Mucosa of descending colon (tissue), 3 donors: ENCODE results near the gene POLR2C. TPM values are rescaled to one million over a fixed set of nuclear protein-coding genes. Genes with fewer than 3 reads are reported as not detected.

ENCODE experiments used
- ATAC-seq: fragments of 200-7000 bp; cut with Tn5 transposase; one replicate; pipeline ENCODE4 v1.9.1; 2020; ENCODE audit warnings: mild to moderate bottlenecking, moderate library complexity
- DNase-seq, 3 donors: peaks; one replicate each; pipeline ENCODE4 v3.0.0-alpha.2; 2020
- H3K36me3 ChIP-seq: fragments of 200-600 bp; one replicate; pipeline ENCODE4 v1.8.0; 2021; ENCODE audit warnings: low read depth, mild to moderate bottlenecking
- H3K4me1 ChIP-seq: fragments of 200-600 bp; one replicate; pipeline ENCODE4 v1.8.0; 2021; ENCODE audit warnings: low read depth, mild to moderate bottlenecking
- H3K4me3 ChIP-seq: fragments of 200-600 bp; one replicate; pipeline ENCODE4 v1.8.0; 2021; ENCODE audit warnings: mild to moderate bottlenecking
- H3K9me3 ChIP-seq: fragments of 200-600 bp; one replicate; pipeline ENCODE4 v1.8.0; 2021; ENCODE audit warnings: mild to moderate bottlenecking
- CTCF ChIP-seq: fragments of 200-600 bp; IDR thresholded peaks from one replicate; pipeline ENCODE4 v1.8.0; 2022; ENCODE audit warnings: antibody characterized with exemption, mild to moderate bottlenecking
- intact Hi-C, 2 donors: fragments of 100-400 bp; cut with DNase I in 1 of 2; cut with micrococcal nuclease in 1 of 2; formaldehyde crosslinking; loops; one replicate each; pipeline versions ENCODE4 v1.11.0 to v1.11.1; 2022; cut with DNase I, micrococcal nuclease
- total RNA-seq, 3 donors: library from RNA; stranded (reverse); fragmentation: NEBNext Ultra II Directional in 2 of 3; extraction: Animal tissue kit (Norgen Biotek cat#: 25700) in 2 of 3; gene quantifications; one replicate each; pipeline versions ENCODE4 v1.2.1 to v1.2.4, GENCODE V29; 2021 to 2023
- donor health status: DM: no; HTN: no; CAD: no; lungs with moderate emphysema.
- donor health status: DM: no; HTN: no; CAD: no.
- donor health status: DM: no; HTN: yes; CAD: no.

POLR2C gene
- total RNA-seq, 3 donors from 2014 or later = 50.0 to 51.3 (median 51.0) TPM

GRCh38 chr16:57509231-57509923, 46.9 kb downstream of the POLR2C start:
- Histone ChIP-seq H3K36me3 (no peaks in the 10 kb centered on the region), H3K4me1 (no peaks in the 10 kb centered on the region), H3K4me3 (no peak overlapping the region), H3K9me3 (no peaks in the 10 kb centered on the region)
- intact Hi-C loops = no loop called here
- TF ChIP-seq CTCF = no peak
- DNase-seq (no peak), ATAC-seq (no peak)

GRCh38 chr16:57510016-57510871, 47.8 kb downstream of the POLR2C start:
- H3K36me3 ChIP-seq = no peaks in the 10 kb centered on the region
- no peaks in the 10 kb centered on the region for H3K9me3 ChIP-seq
- no peak for TF ChIP-seq CTCF
- no peaks in the 10 kb centered on the region for H3K4me1 ChIP-seq
- DNase-seq (no peak), ATAC-seq (no peak)
- H3K4me3 ChIP-seq = no peak overlapping the region
- intact Hi-C loops = no loop called here

GRCh38 chr16:57512296-57513001, 50.0 kb downstream of the POLR2C start:
- intact Hi-C loops = no loop called here
- no peak overlapping the region for H3K4me3 ChIP-seq
- H3K4me1 ChIP-seq = no peaks in the 10 kb centered on the region
- DNase-seq = no peak
- no peaks in the 10 kb centered on the region for H3K9me3 ChIP-seq
- no peaks in the 10 kb centered on the region for H3K36me3 ChIP-seq
- TF ChIP-seq CTCF = no peak
- ATAC-seq = no peak

- TF ChIP-seq CTCF = no peak
These were observed 51.1 kb downstream of the POLR2C start for GRCh38 chr16:57513371-57514102.

GRCh38 chr16:57514371-57514770, 51.9 kb downstream of the POLR2C start:
- Histone ChIP-seq H3K4me3 (no peak overlapping the region), H3K9me3 (no peaks in the 10 kb centered on the region), H3K4me1 (no peaks in the 10 kb centered on the region), H3K36me3 (no peaks in the 10 kb centered on the region)
- TF ChIP-seq CTCF = no peak
- DNase-seq (peak in 1 of 3 donors; percentile 12), ATAC-seq (no peak)
- intact Hi-C loops = no loop called here

More at GRCh38 chr16:57513371-57514102, 51.1 kb downstream of the POLR2C start:
- Histone ChIP-seq H3K4me3 (no peak overlapping the region), H3K9me3 (no peaks in the 10 kb centered on the region), H3K36me3 (no peaks in the 10 kb centered on the region), H3K4me1 (no peaks in the 10 kb centered on the region)
- intact Hi-C loops = no loop called here
- ATAC-seq (peak; percentile 80), DNase-seq (peak; percentile 52 to 71 (median 57))
